HG03575 (cell line): ENCODE measurements around the gene LNP1.
"Not testable (repeated sequence)": the region's sequence is repeated elsewhere in the genome, so short reads cannot be mapped to it uniquely, and the experiment has no call there.

Experiments used
- ATAC-seq: cut with Tn5 transposase; IDR thresholded peaks from one replicate; pipeline ENCODE4 v1.9.1; 2021; ENCODE audit not compliant: unreplicated experiment, insufficient number of reproducible peaks, low FRiP score; ENCODE audit errors: extremely low read depth

The LNP1 gene

GRCh38 chr3:100463646-100464155, 62.4 kb downstream of the LNP1 start:
- ATAC-seq, result no peak

GRCh38 chr3:100465892-100466777, 64.8 kb downstream of the LNP1 start:
- no peak for ATAC-seq

GRCh38 chr3:100467133-100467532, 65.8 kb downstream of the LNP1 start:
- ATAC-seq, result no peak

GRCh38 chr3:100468676-100469075, 67.3 kb downstream of the LNP1 start:
- ATAC-seq, result no peak

GRCh38 chr3:100470951-100471350, 69.6 kb downstream of the LNP1 start:
- ATAC-seq, result no peak

GRCh38 chr3:100471444-100471843, 70.1 kb downstream of the LNP1 start:
- no peak for ATAC-seq

- not testable (repeated sequence) for ATAC-seq
These were observed 76.6 kb downstream of the LNP1 start for GRCh38 chr3:100477851-100478360.

GRCh38 chr3:100478521-100478920, 77.2 kb downstream of the LNP1 start:
- ATAC-seq, result not testable (repeated sequence)

GRCh38 chr3:100480081-100480480, 78.7 kb downstream of the LNP1 start:
- ATAC-seq, result no peak

- no peak for ATAC-seq
These were observed 80.8 kb downstream of the LNP1 start for GRCh38 chr3:100482176-100482575.

GRCh38 chr3:100483529-100483928, 82.2 kb downstream of the LNP1 start:
- no peak for ATAC-seq

- no peak for ATAC-seq
These were observed 85.5 kb downstream of the LNP1 start for GRCh38 chr3:100486808-100487207.

GRCh38 chr3:100489118-100489517, 87.8 kb downstream of the LNP1 start:
- ATAC-seq, result no peak

GRCh38 chr3:100492059-100493006, 91.0 kb downstream of the LNP1 start, which contains the start of gene TMEM45A:
TSS of gene TMEM45A (plus strand) at chr3:100492619. CDS start at chr3:100555212, 62,593 bp downstream.
- ATAC-seq, result peak; percentile 77

GRCh38 chr3:100496711-100497261, 95.4 kb downstream of the LNP1 start:
- peak; percentile 24 for ATAC-seq

- no peak for ATAC-seq
These were observed 98.3 kb downstream of the LNP1 start for GRCh38 chr3:100499651-100500050.

- no peak for ATAC-seq
These were observed 99.1 kb downstream of the LNP1 start for GRCh38 chr3:100500320-100500880.

- no peak for ATAC-seq
These were observed 102.1 kb downstream of the LNP1 start for GRCh38 chr3:100503448-100503847.
